ENCODE measurements around the gene EDRF1. TPM values are rescaled to one million over a fixed set of nuclear protein-coding genes. Genes with fewer than 3 reads are reported as not detected.
A peak's percentile ranks its signal among the peaks of the same experiment; 100 is the strongest.

Gene EDRF1
- polyA plus RNA-seq, 1 donor from 2014 or later: 12.8 TPM

DNA sequence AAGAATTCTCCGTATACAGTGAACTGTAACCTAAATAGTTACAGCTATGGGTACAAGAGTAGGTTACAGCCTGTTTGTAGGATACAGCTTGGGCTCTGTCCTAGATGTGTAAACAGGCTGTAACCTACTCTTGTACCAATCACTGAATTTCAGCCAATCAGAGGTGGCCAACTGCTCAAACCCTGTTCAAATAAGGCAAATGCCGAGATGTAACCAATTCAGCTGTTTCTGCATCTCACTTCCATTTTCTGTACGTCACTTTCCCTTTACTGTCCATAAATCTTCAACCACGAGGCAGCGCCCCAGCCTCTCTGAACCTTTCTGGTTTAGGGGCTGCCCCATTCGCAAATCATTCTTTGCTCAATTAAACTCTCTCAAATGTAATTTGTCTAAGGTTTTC lies 64.4 kb downstream of the EDRF1 start:
- H3K27ac Mint-ChIP-seq: no peak overlapping the region
- no peaks in the 10 kb centered on the region for H3K27me3 Mint-ChIP-seq
- peaks cover 1 to 3% (median 3%) of the 10 kb centered on the region in 3 donors for H3K9me3 Mint-ChIP-seq
- peaks cover 11% of the 10 kb centered on the region for H3K36me3 Mint-ChIP-seq
- peaks cover 0 to 7% (median 3%) of the 10 kb centered on the region in 3 donors for H3K4me1 Mint-ChIP-seq
- H3K4me3 Mint-ChIP-seq: no peak overlapping the region

GRCh38 chr10:125785791-125786190 lies 66.3 kb downstream of the EDRF1 start:
- Mint-ChIP-seq H3K27me3 (no peaks in the 10 kb centered on the region), H3K9me3 (peaks cover 0 to 3% (median 1%) of the 10 kb centered on the region in 3 donors), H3K27ac (no peak overlapping the region), H3K36me3 (peaks cover 14% of the 10 kb centered on the region), H3K4me3 (no peak overlapping the region), H3K4me1 (peaks cover 0 to 10% (median 3%) of the 10 kb centered on the region in 3 donors)

DNA sequence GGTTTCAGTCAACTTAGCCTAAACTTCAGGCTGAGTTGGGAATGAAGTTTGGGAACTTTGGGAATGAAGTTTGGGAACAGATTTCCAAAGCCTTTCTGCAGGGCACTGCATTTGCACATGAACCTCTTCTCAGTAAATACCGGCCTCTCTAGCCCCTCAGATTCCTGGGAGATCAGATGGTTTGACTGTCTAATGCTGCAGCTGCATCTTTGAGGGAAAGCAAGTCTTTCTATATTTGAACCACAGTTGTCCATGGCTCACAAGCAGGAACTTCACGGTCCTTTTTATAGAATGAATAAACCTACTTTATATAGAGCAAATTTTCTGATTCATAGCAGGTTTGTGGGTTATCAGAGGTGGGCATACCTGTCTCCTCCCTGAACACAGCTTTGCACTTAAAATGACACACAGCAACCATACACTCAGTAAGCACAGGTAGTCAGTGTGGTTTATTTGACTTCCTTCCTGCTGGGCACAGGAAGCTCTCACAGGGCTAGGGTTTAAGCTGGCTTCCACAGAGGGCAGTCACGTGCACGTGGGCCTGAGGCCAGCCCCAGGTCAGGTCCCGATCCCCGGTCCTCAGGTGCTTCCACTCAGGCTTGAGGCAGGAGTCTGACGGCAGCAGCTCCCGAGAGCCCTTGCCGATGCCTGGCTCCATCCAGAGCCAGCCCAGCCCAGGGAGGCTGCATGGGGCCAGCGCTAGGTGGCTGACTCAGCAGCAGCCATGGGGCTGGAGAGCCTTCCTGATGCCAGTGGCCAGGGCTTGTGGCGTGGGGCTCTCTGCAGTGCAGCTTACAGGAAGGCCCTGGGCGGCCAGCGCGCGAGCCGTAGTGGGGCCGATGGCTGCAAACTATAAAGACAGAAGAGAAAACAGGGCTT lies 68.9 kb downstream of the EDRF1 start:
- no peak overlapping the region for H3K4me3 Mint-ChIP-seq
- peaks cover 0 to 10% (median 2%) of the 10 kb centered on the region in 3 donors for H3K4me1 Mint-ChIP-seq
- H3K27me3 Mint-ChIP-seq: no peaks in the 10 kb centered on the region
- peaks cover 0 to 3% (median 1%) of the 10 kb centered on the region in 3 donors for H3K9me3 Mint-ChIP-seq
- H3K36me3 Mint-ChIP-seq: peaks cover 14% of the 10 kb centered on the region
- H3K27ac Mint-ChIP-seq: peak overlapping the region in 2 of 3 donors; percentile 20 to 67

GRCh38 chr10:125792342-125793300 lies 73.1 kb downstream of the EDRF1 start:
- H3K27ac Mint-ChIP-seq: no peak overlapping the region
- H3K27me3 Mint-ChIP-seq: no peaks in the 10 kb centered on the region
- no peaks in the 10 kb centered on the region for H3K9me3 Mint-ChIP-seq
- H3K4me1 Mint-ChIP-seq: peaks cover 0 to 8% (median 0%) of the 10 kb centered on the region in 3 donors
- no peak overlapping the region for H3K4me3 Mint-ChIP-seq
- peaks cover 9% of the 10 kb centered on the region for H3K36me3 Mint-ChIP-seq

- Mint-ChIP-seq H3K27ac (no peak overlapping the region), H3K4me3 (no peak overlapping the region), H3K27me3 (no peaks in the 10 kb centered on the region), H3K4me1 (peaks cover 0 to 1% (median under 1%) of the 10 kb centered on the region in 3 donors), H3K36me3 (peaks cover 4% of the 10 kb centered on the region), H3K9me3 (no peaks in the 10 kb centered on the region)
These were observed 75.6 kb downstream of the EDRF1 start for GRCh38 chr10:125795128-125795527.

- H3K27me3 Mint-ChIP-seq: no peaks in the 10 kb centered on the region
- peaks cover 4% of the 10 kb centered on the region for H3K36me3 Mint-ChIP-seq
- no peak overlapping the region for H3K4me3 Mint-ChIP-seq
- no peaks in the 10 kb centered on the region for H3K9me3 Mint-ChIP-seq
- H3K27ac Mint-ChIP-seq: no peak overlapping the region
- peaks cover 0 to 1% (median 0%) of the 10 kb centered on the region in 3 donors for H3K4me1 Mint-ChIP-seq
These were observed 76.2 kb downstream of the EDRF1 start for GRCh38 chr10:125795637-125796190.

- peaks cover 0 to 1% (median 0%) of the 10 kb centered on the region in 3 donors for H3K4me1 Mint-ChIP-seq
- no peak overlapping the region for H3K4me3 Mint-ChIP-seq
- H3K9me3 Mint-ChIP-seq: no peaks in the 10 kb centered on the region
- H3K27me3 Mint-ChIP-seq: no peaks in the 10 kb centered on the region
- peaks cover 5% of the 10 kb centered on the region for H3K36me3 Mint-ChIP-seq
- H3K27ac Mint-ChIP-seq: no peak overlapping the region
These were observed 77.9 kb downstream of the EDRF1 start for GRCh38 chr10:125797424-125797823.

DNA sequence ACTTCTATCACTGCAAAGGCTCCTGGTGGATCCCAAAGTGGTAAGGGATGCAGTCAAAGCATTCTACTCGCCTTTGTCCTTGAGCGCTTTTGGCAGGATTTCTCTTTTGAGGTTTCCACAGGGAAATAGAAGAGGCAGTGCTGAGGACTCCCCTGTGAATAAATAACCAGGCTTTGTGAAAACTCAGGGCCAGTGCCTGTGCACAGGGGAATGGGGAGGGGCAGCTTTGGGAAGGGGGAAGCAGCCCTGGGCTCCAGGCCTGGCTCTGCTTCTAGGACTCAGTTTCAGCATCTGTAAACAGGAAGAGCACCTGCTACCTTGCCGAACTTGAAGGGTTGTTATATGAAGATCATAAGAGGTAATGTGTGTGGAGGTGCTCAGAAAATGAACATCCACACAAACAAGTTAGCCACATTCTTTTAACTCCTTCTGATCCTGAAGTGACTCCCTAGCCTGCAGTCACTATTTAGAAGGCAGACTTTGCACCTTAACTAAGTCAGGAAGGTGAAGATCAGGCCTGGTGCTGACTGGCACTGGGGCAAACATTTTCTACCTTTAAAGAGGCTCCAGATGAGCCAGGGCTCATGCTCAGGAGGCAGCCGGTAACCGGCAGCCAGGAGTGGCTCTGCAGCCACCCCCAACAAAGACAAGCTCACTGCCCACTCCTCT lies 78.6 kb downstream of the EDRF1 start:
- H3K27me3 Mint-ChIP-seq: no peaks in the 10 kb centered on the region
- H3K36me3 Mint-ChIP-seq: peaks cover 3% of the 10 kb centered on the region
- peaks cover 0 to 1% (median 0%) of the 10 kb centered on the region in 3 donors for H3K4me1 Mint-ChIP-seq
- H3K27ac Mint-ChIP-seq: no peak overlapping the region
- H3K4me3 Mint-ChIP-seq: no peak overlapping the region
- H3K9me3 Mint-ChIP-seq: no peaks in the 10 kb centered on the region

DNA sequence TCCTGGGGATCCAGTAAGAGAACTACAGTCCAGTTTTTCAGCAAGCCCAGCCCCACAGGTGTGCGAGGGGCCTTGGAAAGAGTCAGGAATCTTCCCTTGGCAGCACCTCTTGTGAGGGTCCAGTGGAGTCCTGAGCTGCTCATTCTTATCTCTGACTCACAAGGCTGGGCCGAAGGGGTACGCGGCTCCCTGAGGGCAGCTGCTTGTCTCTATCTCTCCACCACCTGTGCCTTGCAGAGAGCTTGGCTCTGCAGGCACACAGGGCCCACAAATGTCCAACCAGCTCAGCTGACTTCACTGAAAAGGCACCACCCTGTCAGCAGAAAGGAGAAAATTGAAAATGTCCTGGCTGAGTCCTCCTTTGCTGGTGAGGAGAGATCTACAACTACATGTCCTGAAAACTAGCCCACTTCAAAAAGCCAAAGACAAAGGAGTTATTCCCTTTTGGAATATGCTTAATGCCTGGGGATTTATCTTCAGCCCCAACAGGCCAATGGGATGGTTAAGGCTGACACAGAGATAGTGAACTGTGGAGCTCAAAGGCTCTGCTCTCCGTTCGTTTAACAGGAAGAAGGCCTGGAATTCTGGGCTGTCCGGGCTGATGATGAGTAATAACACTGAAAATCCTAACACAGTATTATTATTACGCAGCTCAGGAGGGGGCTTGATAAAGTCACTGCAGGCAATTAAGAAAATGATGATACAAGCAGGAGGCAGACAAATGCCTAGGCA lies 80.1 kb downstream of the EDRF1 start:
- H3K9me3 Mint-ChIP-seq: no peaks in the 10 kb centered on the region
- peaks cover 0 to 1% (median 0%) of the 10 kb centered on the region in 3 donors for H3K4me1 Mint-ChIP-seq
- peaks cover 5% of the 10 kb centered on the region for H3K36me3 Mint-ChIP-seq
- no peak overlapping the region for H3K4me3 Mint-ChIP-seq
- no peaks in the 10 kb centered on the region for H3K27me3 Mint-ChIP-seq
- H3K27ac Mint-ChIP-seq: peak overlapping the region in 1 of 3 donors; percentile 8

DNA sequence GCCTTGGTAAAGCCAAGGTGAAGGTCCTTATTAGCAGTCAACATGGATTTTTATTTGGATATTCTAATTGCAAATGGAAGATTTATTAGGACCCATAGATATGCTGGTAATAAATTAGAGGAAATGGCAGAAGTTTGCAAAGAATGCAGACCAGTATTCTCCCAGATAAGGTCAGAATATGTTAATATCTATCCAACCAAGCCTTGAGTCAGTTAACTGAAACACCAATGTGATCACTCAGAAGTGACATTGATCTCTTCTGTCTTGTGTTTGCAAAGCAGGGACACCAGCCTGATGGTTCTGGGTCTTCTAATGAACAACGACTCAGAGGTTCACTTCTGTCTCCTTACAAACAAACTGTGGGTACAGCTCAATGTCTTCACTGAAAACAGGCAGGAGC lies 82.1 kb downstream of the EDRF1 start:
- no peak overlapping the region for H3K4me3 Mint-ChIP-seq
- H3K27me3 Mint-ChIP-seq: no peaks in the 10 kb centered on the region
- H3K27ac Mint-ChIP-seq: no peak overlapping the region
- peaks cover 5% of the 10 kb centered on the region for H3K36me3 Mint-ChIP-seq
- no peaks in the 10 kb centered on the region for H3K9me3 Mint-ChIP-seq
- H3K4me1 Mint-ChIP-seq: peaks cover 0 to 1% (median 0%) of the 10 kb centered on the region in 3 donors

GRCh38 chr10:125802131-125802530 lies 82.6 kb downstream of the EDRF1 start:
- no peaks in the 10 kb centered on the region for H3K9me3 Mint-ChIP-seq
- peaks cover 0 to 1% (median 0%) of the 10 kb centered on the region in 3 donors for H3K4me1 Mint-ChIP-seq
- H3K27ac Mint-ChIP-seq: no peak overlapping the region
- no peaks in the 10 kb centered on the region for H3K27me3 Mint-ChIP-seq
- H3K4me3 Mint-ChIP-seq: no peak overlapping the region
- H3K36me3 Mint-ChIP-seq: peaks cover 10% of the 10 kb centered on the region

- Mint-ChIP-seq H3K27me3 (no peaks in the 10 kb centered on the region), H3K36me3 (peaks cover 13% of the 10 kb centered on the region), H3K4me1 (peaks cover 0 to 1% (median 0%) of the 10 kb centered on the region in 3 donors), H3K9me3 (no peaks in the 10 kb centered on the region), H3K27ac (no peak overlapping the region), H3K4me3 (no peak overlapping the region)
These were observed 83.2 kb downstream of the EDRF1 start for GRCh38 chr10:125802739-125803138.

DNA sequence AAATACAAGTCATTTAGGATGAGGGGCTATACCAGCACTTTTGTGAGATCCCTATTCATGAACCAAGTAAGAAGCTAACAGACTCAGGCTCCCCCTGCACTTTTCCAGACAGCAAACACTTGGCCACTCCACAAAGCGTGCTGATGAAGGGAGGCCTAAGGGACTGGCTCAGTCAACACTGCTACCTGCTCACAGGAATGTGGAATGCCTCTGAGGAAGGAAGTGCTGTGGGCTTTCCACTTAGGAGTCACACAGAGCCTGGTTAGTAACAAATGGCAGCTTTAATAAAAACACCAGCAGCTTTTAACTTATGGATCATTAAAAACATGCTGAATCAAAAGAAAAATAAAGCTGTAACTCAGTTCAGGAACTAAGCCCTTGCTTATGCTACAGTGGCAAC lies 88.5 kb downstream of the EDRF1 start:
- peaks cover 17% of the 10 kb centered on the region for H3K36me3 Mint-ChIP-seq
- peak overlapping the region in 1 of 4 donors; percentile 39 for H3K4me3 Mint-ChIP-seq
- H3K27me3 Mint-ChIP-seq: no peaks in the 10 kb centered on the region
- no peaks in the 10 kb centered on the region for H3K4me1 Mint-ChIP-seq
- H3K27ac Mint-ChIP-seq: no peak overlapping the region
- peaks cover 0 to 2% (median 0%) of the 10 kb centered on the region in 3 donors for H3K9me3 Mint-ChIP-seq

DNA sequence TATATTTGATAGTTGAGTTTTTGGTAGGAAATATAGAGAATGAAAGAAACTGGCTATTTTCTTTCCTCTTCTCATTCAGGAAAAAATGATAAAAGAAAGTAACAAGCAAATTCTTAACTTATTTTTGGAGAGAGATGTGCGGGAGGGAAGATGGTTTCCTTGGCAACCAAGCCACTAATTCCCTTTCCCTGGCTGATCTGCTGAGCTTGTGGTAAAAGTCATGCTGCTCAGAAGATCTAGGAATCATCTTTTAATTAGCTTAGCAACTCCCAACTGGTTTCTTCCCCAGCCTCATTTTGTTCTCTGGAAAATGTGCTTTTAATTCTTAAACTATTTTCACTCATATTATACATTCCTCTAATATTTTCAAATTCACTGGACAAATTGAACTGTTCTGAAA lies 91.7 kb downstream of the EDRF1 start:
- H3K9me3 Mint-ChIP-seq: peaks cover 0 to 2% (median 0%) of the 10 kb centered on the region in 3 donors
- no peaks in the 10 kb centered on the region for H3K4me1 Mint-ChIP-seq
- H3K27ac Mint-ChIP-seq: no peak overlapping the region
- no peaks in the 10 kb centered on the region for H3K27me3 Mint-ChIP-seq
- H3K4me3 Mint-ChIP-seq: no peak overlapping the region
- peaks cover 21% of the 10 kb centered on the region for H3K36me3 Mint-ChIP-seq
